ENCODE data around the gene DDX55.
A peak's percentile ranks its signal among the peaks of the same experiment; 100 is the strongest.

Gene DDX55

DNA sequence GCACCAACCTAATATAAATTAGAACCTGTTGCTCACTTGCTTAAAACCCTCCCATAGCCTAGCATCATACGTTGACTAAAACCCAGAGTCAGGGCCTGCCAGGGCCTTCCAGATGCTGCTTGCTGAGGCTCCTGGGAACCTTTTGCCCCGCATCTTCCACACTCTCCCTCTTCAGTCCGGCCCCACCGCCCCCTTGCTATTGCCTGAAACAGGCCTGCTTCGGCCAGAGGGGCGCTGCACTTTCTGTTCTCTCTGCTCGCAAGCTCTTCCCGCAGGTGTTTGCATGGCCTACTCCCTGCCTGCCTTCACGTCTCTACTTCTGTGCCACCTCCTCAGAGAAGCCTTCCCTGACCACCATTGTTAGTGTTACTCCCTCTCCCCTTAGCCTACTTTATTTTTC is 55.3 kb downstream of the DDX55 start:
- H3K4me3 Mint-ChIP-seq, result no peak overlapping the region
- no peaks in the 10 kb centered on the region for H3K4me1 Mint-ChIP-seq
- DNase-seq (ENCODE audit: low spot score in 2 of 2) (no peak), ATAC-seq (replicated peaks; ENCODE audit: extremely low read depth, poor library complexity, severe bottlenecking) (no peak)
- no peak overlapping the region for H3K27ac Mint-ChIP-seq (ENCODE audit: low read depth)
- H3K36me3 Mint-ChIP-seq (ENCODE audit: insufficient read depth), result peaks cover 27% of the 10 kb centered on the region
- no peaks in the 10 kb centered on the region for H3K27me3 Mint-ChIP-seq
- H3K9me3 Mint-ChIP-seq, result no peaks in the 10 kb centered on the region

- no peaks in the 10 kb centered on the region for H3K4me1 Mint-ChIP-seq
- peak overlapping the region; percentile 42 for H3K27ac Mint-ChIP-seq (ENCODE audit: low read depth)
- no peak for ATAC-seq (replicated peaks; ENCODE audit: extremely low read depth, poor library complexity, severe bottlenecking)
- H3K36me3 Mint-ChIP-seq (ENCODE audit: insufficient read depth), result peaks cover 21% of the 10 kb centered on the region
- H3K4me3 Mint-ChIP-seq, result no peak overlapping the region
- no peaks in the 10 kb centered on the region for H3K27me3 Mint-ChIP-seq
- H3K9me3 Mint-ChIP-seq, result no peaks in the 10 kb centered on the region
- DNase-seq (ENCODE audit: low spot score in 2 of 2), result no peak
These were observed 58.3 kb downstream of the DDX55 start for GRCh38 chr12:123659996-123660727.

GRCh38 chr12:123667771-123668170 is 65.9 kb downstream of the DDX55 start:
- Mint-ChIP-seq H3K27me3 (no peaks in the 10 kb centered on the region), H3K9me3 (no peaks in the 10 kb centered on the region), H3K4me3 (no peak overlapping the region), H3K27ac (ENCODE audit: low read depth) (no peak overlapping the region), H3K4me1 (peaks cover 8% of the 10 kb centered on the region), H3K36me3 (ENCODE audit: insufficient read depth) (peaks cover 2% of the 10 kb centered on the region)
- DNase-seq (ENCODE audit: low spot score in 2 of 2), result no peak
- no peak for ATAC-seq (replicated peaks; ENCODE audit: extremely low read depth, poor library complexity, severe bottlenecking)
